Motor neuron (in vitro differentiated cells): Measurements from ENCODE around the gene KCNQ1. TPM values are rescaled to one million over a fixed set of nuclear protein-coding genes. Genes with fewer than 3 reads are reported as not detected.

Source experiments
- ATAC-seq, 8 experiments: fragments of 200-7000 bp; cut with Tn5 transposase; replicated peaks in 6 of 8; 2 replicates each; pipeline ENCODE4 v1.8.0; 2021; ENCODE audit warnings: mild to moderate bottlenecking in 8 of 8, moderate library complexity in 8 of 8
- H3K27ac ChIP-seq, 2 donors: fragments of 250-450 bp; sonication (Bioruptor Pico); 2 replicates each; pipeline ENCODE4 v1.9.0; 2021; ENCODE audit warnings: antibody characterized with exemption in 2 of 2, mild to moderate bottlenecking in 2 of 2, moderate library complexity in 1 of 2
- H3K4me1 ChIP-seq, 2 donors: fragments of 250-450 bp; sonication (Bioruptor Pico); replicated peaks in 1 of 2; 2 replicates each; pipeline ENCODE4 v1.6.1; 2021; ENCODE audit warnings: antibody characterized with exemption in 2 of 2, mild to moderate bottlenecking in 2 of 2, moderate library complexity in 1 of 2
- H3K4me3 ChIP-seq, 5 donors: fragments of 250-450 bp; sonication (Bioruptor Pico); 2 replicates each; pipeline ENCODE4 v1.9.0; 2021; ENCODE audit warnings: antibody characterized with exemption in 5 of 5, mild to moderate bottlenecking in 5 of 5, moderate library complexity in 4 of 5
- whole genome bisulfite sequencing, 10 experiments: fragments of 450-650 bp; shearing (Covaris generic); methylation state at CpG; one replicate each; pipeline ENCODE4 v1.0.0; 2022; 5-methylcytosine and 5-hydroxymethylcytosine counted together
- in situ Hi-C, 9 experiments: fragments of 400-800 bp; cut with MboI; loops; one replicate each; pipeline ENCODE4 v1.15.0; 2021; ENCODE audit warnings: low sequenced_read_pairs in 9 of 9, low pct_unique_long_range_greater_than_20kb in 2 of 9; ENCODE audit not compliant: unreplicated experiment in 9 of 9
- total RNA-seq, 8 experiments: library from RNA; unstranded; fragments of 300-600 nt; gene quantifications; 2 replicates each; pipeline versions ENCODE4 v1.2.3 to v1.2.4, GENCODE V29; 2022

The KCNQ1 gene
- total RNA-seq, 8 experiments from 2014 or later: 0.04 to 0.66 (median 0.20) TPM; not detected in 2

GRCh38 chr11:2531987-2532703 lies 87.3 kb downstream of the KCNQ1 start:
- WGBS, 10 experiments: 17 to 80% (median 70%) methylated on average over 1 to 3 of the region's 21 CpGs; no CpG with 5 or more reads in 7 of the 10 experiments
- ATAC-seq: peak in 2 of 8 experiments; percentile 6 to 11
- peaks cover 14 to 23% of the 10 kb centered on the region in 2 donors for H3K4me1 ChIP-seq
- in situ Hi-C loops: loop anchor here (5.0 to 25.0 kb wide), 5 partner anchors 105 to 363 kb away; partner anchors contain the start of gene CDKN1C (in 3 of the 9)
- H3K27ac ChIP-seq: peak overlapping the region in 1 of 2 donors; percentile 82
- H3K4me3 ChIP-seq: no peak overlapping the region

- in situ Hi-C loops: loop anchor here (5.0 to 25.0 kb wide), 5 partner anchors 106 to 362 kb away; partner anchors contain the start of gene CDKN1C (in 3 of the 9)
- H3K4me1 ChIP-seq: peaks cover 14 to 23% of the 10 kb centered on the region in 2 donors
- peak; percentile 73 to 92 (median 78) for ATAC-seq
- no peak overlapping the region for H3K4me3 ChIP-seq
- 2 to 60% (median 8%) methylated on average over 1 to 21 of the region's 43 CpGs; no CpG with 5 or more reads in 4 of the 10 experiments for WGBS, 10 experiments
- H3K27ac ChIP-seq: peak overlapping the region; percentile 28 to 82
Measured at GRCh38 chr11:2532704-2533586, 88.1 kb downstream of the KCNQ1 start.

GRCh38 chr11:2533587-2534133 lies 88.9 kb downstream of the KCNQ1 start:
- peak; percentile 38 to 80 (median 66) for ATAC-seq
- Histone ChIP-seq H3K4me3 (no peak overlapping the region), H3K4me1 (peaks cover 14 to 23% of the 10 kb centered on the region in 2 donors), H3K27ac (peak overlapping the region; percentile 28 to 82)
- in situ Hi-C loops: loop anchor here (5.0 to 25.0 kb wide), 5 partner anchors 106 to 361 kb away; partner anchors contain the start of gene CDKN1C (in 3 of the 9)
- WGBS, 10 experiments: 13% methylated on average over 3 of the region's 22 CpGs; no CpG with 5 or more reads in 9 of the 10 experiments

- Histone ChIP-seq H3K4me3 (no peak overlapping the region), H3K27ac (peak overlapping the region in 1 of 2 donors; percentile 82), H3K4me1 (peaks cover 14 to 23% of the 10 kb centered on the region in 2 donors)
- in situ Hi-C loops: loop anchor here (5.0 to 25.0 kb wide), 5 partner anchors 107 to 360 kb away; partner anchors contain the start of gene CDKN1C (in 3 of the 9)
- ATAC-seq: peak in 1 of 8 experiments; percentile 0
- 80 to 100% (median 91%) methylated on average over 1 to 7 of the region's 31 CpGs; no CpG with 5 or more reads in 6 of the 10 experiments for WGBS, 10 experiments
Measured at GRCh38 chr11:2534134-2534956, 89.5 kb downstream of the KCNQ1 start.

GRCh38 chr11:2534957-2535672 lies 90.3 kb downstream of the KCNQ1 start:
- 85 to 100% (median 92%) methylated on average over 1 to 8 of the region's 15 CpGs; no CpG with 5 or more reads in 4 of the 10 experiments for WGBS, 10 experiments
- no peak overlapping the region for H3K4me3 ChIP-seq
- no peak overlapping the region for H3K27ac ChIP-seq
- peaks cover 14 to 23% of the 10 kb centered on the region in 2 donors for H3K4me1 ChIP-seq
- in situ Hi-C loops: loop anchor here (5.0 to 25.0 kb wide), 5 partner anchors 108 to 360 kb away; partner anchors contain the start of gene CDKN1C (in 3 of the 9)
- no peak for ATAC-seq

- in situ Hi-C loops: loop anchor here in 8 of 9 experiments (10.0 to 25.0 kb wide), 3 partner anchors 349 to 359 kb away; partner anchors contain the start of gene CDKN1C (in 2 of the 8)
Measured at GRCh38 chr11:2535673-2536439, 91.0 kb downstream of the KCNQ1 start.

GRCh38 chr11:2536440-2536989 lies 91.7 kb downstream of the KCNQ1 start:
- no peak for ATAC-seq
- Histone ChIP-seq H3K4me3 (no peak overlapping the region), H3K27ac (no peak overlapping the region), H3K4me1 (peaks cover 17 to 21% of the 10 kb centered on the region in 2 donors)
- WGBS, 10 experiments: 45 to 89% (median 60%) methylated on average over 1 to 9 of the region's 19 CpGs; no CpG with 5 or more reads in 7 of the 10 experiments
- in situ Hi-C loops: loop anchor here in 8 of 9 experiments (10.0 to 25.0 kb wide), 3 partner anchors 348 to 358 kb away; partner anchors contain the start of gene CDKN1C (in 2 of the 8)

More at GRCh38 chr11:2535673-2536439, 91.0 kb downstream of the KCNQ1 start:
- H3K4me3 ChIP-seq: no peak overlapping the region
- no peak for ATAC-seq
- no peak overlapping the region for H3K27ac ChIP-seq
- peaks cover 14 to 23% of the 10 kb centered on the region in 2 donors for H3K4me1 ChIP-seq
- WGBS, 10 experiments: 73 to 95% (median 93%) methylated on average over 3 to 11 of the region's 27 CpGs; no CpG with 5 or more reads in 5 of the 10 experiments

- in situ Hi-C loops: loop anchor here in 8 of 9 experiments (10.0 to 25.0 kb wide), 3 partner anchors 348 to 358 kb away; partner anchors contain the start of gene CDKN1C (in 2 of the 8)
- no peak for ATAC-seq
- peaks cover 17 to 21% of the 10 kb centered on the region in 2 donors for H3K4me1 ChIP-seq
- H3K4me3 ChIP-seq: no peak overlapping the region
- WGBS, 10 experiments: 41 to 93% (median 70%) methylated on average over 2 to 9 of the region's 9 CpGs; no CpG with 5 or more reads in 2 of the 10 experiments
- no peak overlapping the region for H3K27ac ChIP-seq
Measured at GRCh38 chr11:2537010-2537705, 92.3 kb downstream of the KCNQ1 start.

GRCh38 chr11:2537896-2538724 lies 93.3 kb downstream of the KCNQ1 start:
- ATAC-seq: no peak
- Histone ChIP-seq H3K4me3 (no peak overlapping the region), H3K27ac (no peak overlapping the region), H3K4me1 (peaks cover 13 to 14% of the 10 kb centered on the region in 2 donors)
- WGBS, 10 experiments: 50 to 100% (median 71%) methylated on average over 2 to 15 of the region's 27 CpGs; no CpG with 5 or more reads in 2 of the 10 experiments
- in situ Hi-C loops: loop anchor here in 8 of 9 experiments (10.0 to 25.0 kb wide), 3 partner anchors 347 to 357 kb away; partner anchors contain the start of gene CDKN1C (in 2 of the 8)
